Prostate gland (tissue), 2 donors: ENCODE results near the gene PRKCD. TPM values are rescaled to one million over a fixed set of nuclear protein-coding genes. Genes with fewer than 3 reads are reported as not detected.

ENCODE experiments used
- DNase-seq: peaks from one replicate; pipeline ENCODE4 v3.0.0-alpha.2; 2019; ENCODE audit warnings: low spot score
- H3K27ac ChIP-seq, 2 donors: fragments of 200-600 bp; sonication (generic); 2 replicates each; pipeline ENCODE4 v1.5.1; 2017 to 2019
- H3K27me3 ChIP-seq: fragments of 200-600 bp; sonication (generic); replicated peaks from 2 replicates; pipeline ENCODE4 v1.5.1; 2019; ENCODE audit not compliant: insufficient read depth
- H3K36me3 ChIP-seq, 2 donors: fragments of 200-600 bp; sonication (generic); 1 replicate in 1 of 2; 2 replicates in 1 of 2; pipeline versions ENCODE4 v1.5.1 to v1.8.1; 2017 to 2019
- H3K4me1 ChIP-seq: fragments of 200-600 bp; sonication (generic); replicated peaks from 2 replicates; pipeline ENCODE4 v1.5.1; 2019
- H3K4me3 ChIP-seq, 2 donors: fragments of 200-600 bp; sonication (generic); 2 replicates each; pipeline ENCODE4 v1.5.1; 2017 to 2019
- H3K9me3 ChIP-seq: fragments of 200-600 bp; sonication (generic); 2 replicates; pipeline ENCODE4 v1.5.1; 2017
- POLR2A ChIP-seq: fragments of 450-650 bp; IDR thresholded peaks from one replicate; pipeline ENCODE4 v1.6.1; 2016; ENCODE audit warnings: antibody characterized with exemption, mild to moderate bottlenecking
- POLR2AphosphoS5 ChIP-seq: sonication (generic); formaldehyde crosslinking; IDR thresholded peaks from one replicate; pipeline ENCODE4 v1.6.1; 2017; ENCODE audit warnings: antibody characterized with exemption
- WGBS: methylation state at CpG from one replicate; pipeline ENCODE4 v1.1.5; 2018; 5-methylcytosine and 5-hydroxymethylcytosine counted together
- intact Hi-C: fragments of 100-400 bp; cut with DNase I; formaldehyde crosslinking; loops from one replicate; pipeline ENCODE4 v1.14.2; 2022
- total RNA-seq, 2 donors: library from RNA; depleted of rRNA; stranded (reverse); fragments of >200 nt; gene quantifications; one replicate each; pipeline ENCODE4 v1.1.0, GENCODE V29; 2016
- TF ChIP-seq, protein P1 (sequence below), 4 experiments: fragments of 200-600 bp in 2 of 4; fragments of 450-650 bp in 2 of 4; sonication (generic) in 2 of 4; IDR thresholded peaks; 1 replicate in 3 of 4; 2 replicates in 1 of 4; pipeline ENCODE4 v1.5.1; 2016 to 2019; ENCODE audit warnings: antibody characterized with exemption in 4 of 4, mild to moderate bottlenecking in 2 of 4, moderate library complexity in 2 of 4

The PRKCD gene
- total RNA-seq, 2 donors from 2014 or later: 33.4 to 57.9 TPM

DNA sequence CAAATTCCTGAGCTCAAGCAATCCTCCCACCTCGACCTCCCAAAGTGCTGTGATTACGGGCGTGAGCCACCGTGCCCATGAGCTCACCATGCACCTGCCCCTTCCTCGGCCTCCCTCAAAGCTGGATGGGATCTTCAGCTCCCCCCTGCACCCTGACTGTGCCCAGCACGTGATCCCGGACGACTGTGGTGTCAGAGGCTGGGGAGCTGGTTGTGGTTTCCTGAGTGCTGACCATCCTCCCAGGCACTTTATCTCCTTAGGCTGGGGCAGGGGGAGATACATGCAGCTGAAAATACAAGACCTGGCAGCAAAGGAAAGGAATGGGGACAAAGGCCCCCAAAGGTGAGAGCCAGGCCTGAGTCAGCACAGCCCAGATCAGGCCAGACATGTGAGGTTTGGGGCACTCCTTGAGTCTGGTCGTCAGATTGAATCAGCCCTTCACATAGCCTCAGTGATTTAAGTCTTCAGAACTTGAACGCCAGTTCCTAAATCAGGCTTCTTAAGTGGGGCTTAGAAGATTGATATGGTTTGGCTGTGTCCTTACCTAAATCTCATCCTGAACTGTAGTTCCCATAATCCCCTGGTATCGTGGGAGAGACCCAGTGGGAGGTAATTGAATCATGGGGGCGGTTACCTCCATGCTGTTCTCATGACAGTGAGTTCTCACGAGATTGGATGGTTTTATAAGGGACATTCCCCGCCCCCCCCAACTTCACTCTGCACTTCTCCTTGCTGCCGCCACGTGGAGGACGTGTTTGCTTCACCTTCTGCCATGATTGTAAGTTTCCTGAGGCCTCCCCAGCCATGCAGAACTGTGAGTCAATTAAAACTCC lies 35.8 kb downstream of the PRKCD start:
- 64% methylated on average over 17 of the region's 17 CpGs for WGBS
- no peak overlapping the region for H3K27ac ChIP-seq
- no peak overlapping the region for H3K4me3 ChIP-seq
- TF ChIP-seq POLR2AphosphoS5 (no peak), POLR2A (no peak)
- TF ChIP-seq, protein P1, sequence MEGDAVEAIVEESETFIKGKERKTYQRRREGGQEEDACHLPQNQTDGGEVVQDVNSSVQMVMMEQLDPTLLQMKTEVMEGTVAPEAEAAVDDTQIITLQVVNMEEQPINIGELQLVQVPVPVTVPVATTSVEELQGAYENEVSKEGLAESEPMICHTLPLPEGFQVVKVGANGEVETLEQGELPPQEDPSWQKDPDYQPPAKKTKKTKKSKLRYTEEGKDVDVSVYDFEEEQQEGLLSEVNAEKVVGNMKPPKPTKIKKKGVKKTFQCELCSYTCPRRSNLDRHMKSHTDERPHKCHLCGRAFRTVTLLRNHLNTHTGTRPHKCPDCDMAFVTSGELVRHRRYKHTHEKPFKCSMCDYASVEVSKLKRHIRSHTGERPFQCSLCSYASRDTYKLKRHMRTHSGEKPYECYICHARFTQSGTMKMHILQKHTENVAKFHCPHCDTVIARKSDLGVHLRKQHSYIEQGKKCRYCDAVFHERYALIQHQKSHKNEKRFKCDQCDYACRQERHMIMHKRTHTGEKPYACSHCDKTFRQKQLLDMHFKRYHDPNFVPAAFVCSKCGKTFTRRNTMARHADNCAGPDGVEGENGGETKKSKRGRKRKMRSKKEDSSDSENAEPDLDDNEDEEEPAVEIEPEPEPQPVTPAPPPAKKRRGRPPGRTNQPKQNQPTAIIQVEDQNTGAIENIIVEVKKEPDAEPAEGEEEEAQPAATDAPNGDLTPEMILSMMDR (IDR thresholded peaks at IDR 0.05): peak in 2 of 4 experiments; percentile 7 to 19
- H3K9me3 ChIP-seq: no peaks in the 10 kb centered on the region
- no peak for DNase-seq
- no peaks in the 10 kb centered on the region for H3K4me1 ChIP-seq
- intact Hi-C loops: loop anchor here (1.0 kb wide), 1 partner anchor 82 kb away; no protein-coding TSS in a partner anchor
- no peaks in the 10 kb centered on the region for H3K27me3 ChIP-seq
- H3K36me3 ChIP-seq: no peaks in the 10 kb centered on the region

DNA sequence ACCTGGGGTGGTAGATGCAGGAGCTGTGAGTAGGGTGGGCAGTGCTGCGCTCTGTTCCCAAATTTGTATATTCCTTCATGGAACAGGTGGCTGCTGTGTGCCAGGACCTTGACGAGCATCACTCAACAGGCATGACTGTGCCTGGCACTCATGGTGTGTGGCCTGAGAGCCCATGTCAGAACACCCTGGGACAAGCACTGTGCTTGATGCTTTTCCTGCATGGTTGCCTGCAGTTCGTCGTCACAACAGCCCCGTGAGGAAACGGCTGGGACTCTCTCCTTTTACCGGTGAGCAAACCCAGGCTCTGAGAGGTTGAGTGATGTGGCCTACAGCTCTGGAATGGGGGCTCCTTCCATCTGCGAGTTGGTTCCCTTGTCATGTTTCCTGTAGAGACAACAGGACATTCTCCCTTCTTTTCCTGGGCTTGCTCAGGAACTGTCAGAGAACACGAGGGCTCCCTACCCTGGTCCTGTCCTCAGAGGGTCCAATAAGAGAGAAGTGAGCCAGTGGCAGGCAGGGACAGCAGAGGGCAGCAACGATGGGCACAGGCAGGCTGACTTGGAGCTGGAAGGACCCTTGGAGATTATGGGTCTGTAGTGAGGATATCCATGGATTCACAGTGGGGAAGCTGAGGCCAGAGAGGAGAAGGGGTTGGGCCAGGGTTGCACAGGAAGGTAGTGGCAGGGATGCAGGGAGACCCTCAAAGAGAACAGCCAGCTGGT lies 37.4 kb downstream of the PRKCD start:
- Histone ChIP-seq H3K9me3 (no peaks in the 10 kb centered on the region), H3K27me3 (no peaks in the 10 kb centered on the region), H3K36me3 (no peaks in the 10 kb centered on the region), H3K4me1 (no peaks in the 10 kb centered on the region), H3K4me3 (no peak overlapping the region), H3K27ac (no peak overlapping the region)
- no peak for DNase-seq
- 72% methylated on average over 10 of the region's 10 CpGs for WGBS
- intact Hi-C loops: no loop called here
- TF ChIP-seq, protein P1 (IDR thresholded peaks at IDR 0.05): no peak
- no peak for TF ChIP-seq POLR2A
- TF ChIP-seq POLR2AphosphoS5: no peak

DNA sequence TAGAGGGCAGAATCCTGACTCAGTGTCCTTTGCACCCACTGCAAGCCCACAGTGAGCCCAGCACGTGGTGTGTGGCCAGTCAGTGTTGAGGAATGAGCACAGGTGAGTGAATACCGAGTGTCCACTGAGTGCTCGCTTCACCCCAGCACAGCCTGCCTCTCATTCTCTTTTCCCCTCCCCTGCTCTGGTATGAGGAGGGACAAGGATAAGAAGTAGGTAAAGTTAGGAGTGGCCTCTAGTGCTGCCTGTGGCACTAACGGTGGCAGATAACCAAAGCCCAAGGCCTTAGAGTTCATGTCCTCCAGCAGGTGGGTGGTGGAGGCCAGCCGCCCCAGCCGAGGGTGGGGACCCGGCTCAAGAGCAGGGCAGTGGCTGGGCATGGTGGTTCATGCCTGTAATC lies 38.0 kb downstream of the PRKCD start:
- intact Hi-C loops: no loop called here
- 84% methylated on average over 6 of the region's 7 CpGs for WGBS

DNA sequence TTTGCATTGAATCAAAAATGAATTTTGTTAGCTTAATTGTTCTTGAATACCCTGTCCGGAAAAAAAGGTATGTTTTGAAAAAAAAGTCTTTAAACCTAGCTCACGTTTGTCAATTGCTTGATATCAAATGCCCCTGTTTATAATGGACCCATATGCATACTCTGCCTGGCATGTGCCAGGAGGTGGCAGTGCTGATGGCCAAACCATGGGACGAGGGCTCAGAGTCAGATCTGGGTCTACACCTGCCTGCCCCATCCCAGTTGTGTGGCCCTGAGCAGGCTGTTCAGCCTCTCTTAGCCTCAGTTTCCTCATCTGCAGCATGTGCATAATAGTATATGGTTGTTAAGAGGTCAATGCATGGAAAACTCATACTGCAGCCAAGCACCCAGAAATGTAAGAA lies 38.8 kb downstream of the PRKCD start:
- Histone ChIP-seq H3K36me3 (no peaks in the 10 kb centered on the region), H3K4me3 (no peak overlapping the region), H3K27ac (no peak overlapping the region), H3K9me3 (no peaks in the 10 kb centered on the region), H3K27me3 (no peaks in the 10 kb centered on the region), H3K4me1 (no peaks in the 10 kb centered on the region)
- TF ChIP-seq POLR2A (no peak), POLR2AphosphoS5 (no peak)
- TF ChIP-seq, protein P1 (IDR thresholded peaks at IDR 0.05): no peak
- WGBS: 55% methylated on average over 3 of the region's 3 CpGs
- intact Hi-C loops: no loop called here
- no peak for DNase-seq

More for the DNA sequence above, 38.0 kb downstream of the PRKCD start:
- Histone ChIP-seq H3K9me3 (no peaks in the 10 kb centered on the region), H3K27me3 (no peaks in the 10 kb centered on the region), H3K4me1 (no peaks in the 10 kb centered on the region), H3K36me3 (no peaks in the 10 kb centered on the region), H3K27ac (no peak overlapping the region), H3K4me3 (no peak overlapping the region)
- DNase-seq: no peak
- TF ChIP-seq POLR2AphosphoS5: no peak
- TF ChIP-seq, protein P1 (IDR thresholded peaks at IDR 0.05): no peak
- TF ChIP-seq POLR2A: no peak
